ENCODE data around the gene DNAAF2. TPM values are rescaled to one million over a fixed set of nuclear protein-coding genes. Genes with fewer than 3 reads are reported as not detected.
"Not testable (repeated sequence)": the region's sequence is repeated elsewhere in the genome, so short reads cannot be mapped to it uniquely, and the experiment has no call there.

Gene DNAAF2
- total RNA-seq, 2 donors from 2014 or later = 18.5 to 19.7 TPM

- peak within 1 kb of the TSS; percentile 91 for H3K4me3 ChIP-seq (ENCODE audit: low read length)
Measured at GRCh38 chr14:49585803-49586672, 49.0 kb downstream of the DNAAF2 start, which contains the start of gene RPS29. RPS29 (minus strand) TSS chr14:49586380; CDS start chr14:49586346, 34 bp downstream.

GRCh38 chr14:49584981-49585640 is 49.9 kb downstream of the DNAAF2 start:
- peak overlapping the region; percentile 100 for H3K27ac Mint-ChIP-seq
- DNase-seq; H3K9me3 ChIP-seq (ENCODE audit: control insufficient read depth, low read length); H3K9me3 Mint-ChIP-seq; H3K27me3 ChIP-seq (ENCODE audit: control insufficient read depth, insufficient read depth, low read length, poor library complexity, severe bottlenecking); H3K27ac ChIP-seq (ENCODE audit: low read depth, low read length); H3K4me1 ChIP-seq (ENCODE audit: control insufficient read depth, insufficient read depth, low read length); H3K27me3 Mint-ChIP-seq (ENCODE audit: insufficient read depth): not testable (repeated sequence)
- Histone ChIP-seq H3K4me3 (ENCODE audit: low read length) (peak overlapping the region; percentile 91), H3K36me3 (ENCODE audit: control insufficient read depth, insufficient read depth, low read length) (peaks cover 32% of the 10 kb centered on the region), H3K9ac (ENCODE audit: extremely low read depth, low read length, poor library complexity, severe bottlenecking) (peak overlapping the region; percentile 81)
- H3K4me1 Mint-ChIP-seq = peaks cover 22% of the 10 kb centered on the region
- peaks cover 46% of the 10 kb centered on the region for H3K36me3 Mint-ChIP-seq (ENCODE audit: low read depth)
- 4 to 8% methylated on average over 16 to 29 of the region's 32 CpGs for WGBS, 2 experiments (ENCODE audit: insufficient coverage in 1 of 2, insufficient read length in 1 of 2)
- H3K4me3 Mint-ChIP-seq = peak overlapping the region; percentile 100

More at GRCh38 chr14:49585803-49586672, 49.0 kb downstream of the DNAAF2 start, which contains the start of gene RPS29:
- H3K27ac Mint-ChIP-seq = peak within 1 kb of the TSS; percentile 100
- H3K36me3 Mint-ChIP-seq (ENCODE audit: low read depth) = peaks cover 46% of the 10 kb centered on the region
- peaks cover 22% of the 10 kb centered on the region for H3K4me1 Mint-ChIP-seq
- peak within 1 kb of the TSS; percentile 100 for H3K4me3 Mint-ChIP-seq
- peaks cover 32% of the 10 kb centered on the region for H3K36me3 ChIP-seq (ENCODE audit: control insufficient read depth, insufficient read depth, low read length)
- TF ChIP-seq CTCF (conservative IDR thresholded peaks at IDR 0.05) = no peak
- H3K27ac ChIP-seq (ENCODE audit: low read depth, low read length) = peak within 1 kb of the TSS; percentile 85
- no peaks in the 10 kb centered on the region for H3K4me1 ChIP-seq (ENCODE audit: control insufficient read depth, insufficient read depth, low read length)
- peak within 1 kb of the TSS; percentile 81 for H3K9ac ChIP-seq (ENCODE audit: extremely low read depth, low read length, poor library complexity, severe bottlenecking)
- 0 to 1% methylated on average over 29 to 51 of the region's 55 CpGs for WGBS, 2 experiments (ENCODE audit: insufficient coverage in 1 of 2, insufficient read length in 1 of 2)
- no peaks in the 10 kb centered on the region for H3K27me3 ChIP-seq (ENCODE audit: control insufficient read depth, insufficient read depth, low read length, poor library complexity, severe bottlenecking)
- no peaks in the 10 kb centered on the region for H3K27me3 Mint-ChIP-seq (ENCODE audit: insufficient read depth)
- no peaks in the 10 kb centered on the region for H3K9me3 Mint-ChIP-seq
- no peaks in the 10 kb centered on the region for H3K9me3 ChIP-seq (ENCODE audit: control insufficient read depth, low read length)
- DNase-seq = peak; percentile 99

- no peak overlapping the region for H3K27ac ChIP-seq (ENCODE audit: low read depth, low read length)
- H3K9ac ChIP-seq (ENCODE audit: extremely low read depth, low read length, poor library complexity, severe bottlenecking) = peak overlapping the region; percentile 81
- WGBS, 2 experiments (ENCODE audit: insufficient coverage in 1 of 2, insufficient read length in 1 of 2) = 89 to 97% methylated on average over 11 of the region's 11 CpGs
Measured at GRCh38 chr14:49584058-49584457, 51.0 kb downstream of the DNAAF2 start.

More at GRCh38 chr14:49584058-49584457, 51.0 kb downstream of the DNAAF2 start:
- no peaks in the 10 kb centered on the region for H3K27me3 ChIP-seq (ENCODE audit: control insufficient read depth, insufficient read depth, low read length, poor library complexity, severe bottlenecking)
- Mint-ChIP-seq H3K36me3 (ENCODE audit: low read depth) (peaks cover 46% of the 10 kb centered on the region), H3K27me3 (ENCODE audit: insufficient read depth) (no peaks in the 10 kb centered on the region), H3K9me3 (no peaks in the 10 kb centered on the region), H3K4me1 (peaks cover 22% of the 10 kb centered on the region), H3K4me3 (peak overlapping the region; percentile 100), H3K27ac (peak overlapping the region; percentile 100)
- DNase-seq = no peak
- H3K36me3 ChIP-seq (ENCODE audit: control insufficient read depth, insufficient read depth, low read length) = peaks cover 37% of the 10 kb centered on the region
- H3K4me3 ChIP-seq (ENCODE audit: low read length) = peak overlapping the region; percentile 91
- H3K4me1 ChIP-seq (ENCODE audit: control insufficient read depth, insufficient read depth, low read length) = no peaks in the 10 kb centered on the region
- TF ChIP-seq CTCF (conservative IDR thresholded peaks at IDR 0.05) = no peak
- H3K9me3 ChIP-seq (ENCODE audit: control insufficient read depth, low read length) = no peaks in the 10 kb centered on the region

All from endodermal cell (in vitro differentiated cells).